GM18508 (cell line): Measurements from ENCODE around the gene C13orf46.

Experiments used
- ATAC-seq: cut with Tn5 transposase; IDR thresholded peaks from one replicate; pipeline ENCODE4 v1.9.1; 2021; ENCODE audit warnings: moderate number of reproducible peaks; ENCODE audit not compliant: insufficient read depth, unreplicated experiment

Gene C13orf46

DNA sequence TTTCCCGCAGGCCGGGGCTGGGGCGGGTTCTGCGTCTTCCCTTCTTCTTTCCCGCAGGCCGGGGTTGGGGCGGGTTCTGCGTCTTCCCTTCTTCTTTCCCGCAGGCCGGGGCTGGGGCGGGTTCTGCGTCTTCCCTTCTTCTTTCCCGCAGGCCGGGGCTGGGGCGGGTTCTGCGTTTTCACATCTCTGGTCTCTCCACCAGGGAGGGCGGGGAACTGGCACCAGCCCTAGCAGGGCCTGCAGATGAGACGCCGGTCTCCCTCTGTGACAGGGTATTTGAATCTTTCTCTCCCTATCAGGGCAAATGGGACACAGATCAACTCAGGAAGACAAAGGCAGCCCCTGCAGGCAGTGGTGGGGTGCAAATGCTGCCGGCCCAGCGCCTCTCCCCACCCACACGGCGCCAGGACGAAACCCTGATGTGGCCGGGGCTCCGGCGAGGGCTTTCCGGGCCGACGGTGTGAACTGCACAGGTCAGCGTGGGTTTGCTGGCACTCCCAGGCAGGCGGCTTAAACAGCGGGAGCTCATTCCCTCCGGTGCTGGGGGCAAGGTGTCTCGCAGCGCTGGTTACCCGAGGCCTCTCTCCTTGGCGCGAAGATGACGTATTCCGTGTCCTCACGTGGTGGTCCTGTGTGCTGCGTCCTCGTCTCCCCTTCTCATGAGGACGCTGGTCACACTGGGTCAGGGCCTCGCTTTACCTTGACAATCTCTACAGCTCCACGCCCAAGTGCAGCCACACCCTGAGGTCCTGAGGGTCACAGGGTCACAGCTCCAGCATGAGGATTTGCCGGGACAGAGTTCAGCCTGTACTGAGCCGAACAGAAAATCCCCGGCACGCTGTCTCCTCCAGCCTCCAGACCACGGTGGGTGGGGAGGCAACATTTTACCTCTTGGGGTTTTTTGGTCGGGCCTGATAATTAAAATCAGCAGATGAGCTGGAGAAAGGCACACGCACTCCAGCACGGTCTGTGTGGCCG lies 717 bp upstream of the C13orf46 start:
- ATAC-seq: no peak

DNA sequence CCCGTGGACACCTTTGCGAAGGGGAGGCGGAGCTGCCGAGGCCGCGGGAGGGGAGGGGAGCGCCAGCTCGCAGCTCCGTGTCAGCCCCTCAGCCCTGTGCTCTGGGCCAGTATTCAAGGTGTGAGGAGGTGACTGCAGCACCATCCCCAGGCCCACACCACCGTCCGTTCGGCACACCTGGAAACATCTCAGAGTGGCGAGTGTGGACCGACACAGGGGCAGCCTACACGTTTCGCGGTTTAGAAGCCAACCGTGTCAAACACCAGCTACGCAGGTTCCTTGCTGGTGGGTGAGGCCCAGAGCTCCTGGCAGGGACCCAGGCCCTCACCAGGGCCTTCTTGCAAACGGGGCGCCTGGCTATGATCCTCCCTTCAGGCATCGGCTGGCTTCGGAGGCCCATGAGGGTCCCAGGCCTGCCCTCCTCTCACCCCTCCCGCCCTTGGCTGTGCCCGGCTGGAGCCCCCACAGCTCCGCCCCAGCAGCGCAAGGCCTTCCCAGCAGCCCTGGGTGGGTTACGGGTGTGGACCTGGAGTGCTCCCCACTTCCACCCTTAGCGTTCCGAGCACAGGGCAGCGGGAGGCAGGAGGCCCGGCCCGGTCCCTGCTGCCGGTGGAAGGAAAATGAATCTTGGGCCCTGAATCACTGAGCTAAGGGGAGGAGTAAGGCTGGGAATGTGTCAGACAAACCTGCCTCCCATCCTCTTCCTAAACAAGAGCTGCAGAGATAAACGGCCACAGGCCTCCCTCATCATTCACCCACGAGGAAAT lies 1.2 kb downstream of the C13orf46 start:
- no peak for ATAC-seq

DNA sequence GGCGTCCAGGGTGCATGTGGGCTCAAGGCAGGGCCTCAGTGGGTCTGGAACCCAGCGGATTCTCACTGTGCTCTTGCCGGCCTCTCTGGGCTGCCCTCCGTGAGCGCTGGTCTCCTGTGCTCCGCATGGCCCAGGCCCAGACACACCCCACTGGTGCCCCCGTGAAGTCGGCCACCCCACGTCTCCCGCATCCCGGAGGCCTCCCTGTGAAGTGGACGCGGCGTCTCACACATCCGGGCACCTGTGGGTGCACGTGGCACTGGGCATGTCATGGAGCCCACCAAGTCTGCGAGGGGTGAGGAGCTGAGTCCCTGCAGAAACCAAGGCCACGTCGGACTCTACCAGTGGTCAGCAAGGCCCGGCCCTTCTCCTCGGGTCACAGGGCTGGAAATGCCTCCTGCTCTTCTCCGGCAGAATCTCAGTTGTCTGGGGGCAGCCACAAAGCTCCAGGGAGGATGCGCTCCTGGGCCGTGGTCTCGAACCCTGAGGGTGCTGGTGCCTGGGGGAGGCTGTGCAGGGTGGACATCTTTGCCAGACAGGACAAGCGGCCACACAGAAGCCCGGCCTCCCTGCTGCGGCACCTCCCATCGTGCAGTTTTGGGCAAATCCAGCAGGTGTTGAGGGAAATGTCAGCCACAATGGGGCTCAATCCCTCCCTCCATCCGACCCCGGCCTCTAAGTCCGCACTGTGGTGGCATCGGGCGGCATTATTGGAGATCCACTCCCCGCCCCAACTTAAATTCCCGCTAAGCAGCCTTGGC lies 2.2 kb downstream of the C13orf46 start:
- ATAC-seq: no peak

DNA sequence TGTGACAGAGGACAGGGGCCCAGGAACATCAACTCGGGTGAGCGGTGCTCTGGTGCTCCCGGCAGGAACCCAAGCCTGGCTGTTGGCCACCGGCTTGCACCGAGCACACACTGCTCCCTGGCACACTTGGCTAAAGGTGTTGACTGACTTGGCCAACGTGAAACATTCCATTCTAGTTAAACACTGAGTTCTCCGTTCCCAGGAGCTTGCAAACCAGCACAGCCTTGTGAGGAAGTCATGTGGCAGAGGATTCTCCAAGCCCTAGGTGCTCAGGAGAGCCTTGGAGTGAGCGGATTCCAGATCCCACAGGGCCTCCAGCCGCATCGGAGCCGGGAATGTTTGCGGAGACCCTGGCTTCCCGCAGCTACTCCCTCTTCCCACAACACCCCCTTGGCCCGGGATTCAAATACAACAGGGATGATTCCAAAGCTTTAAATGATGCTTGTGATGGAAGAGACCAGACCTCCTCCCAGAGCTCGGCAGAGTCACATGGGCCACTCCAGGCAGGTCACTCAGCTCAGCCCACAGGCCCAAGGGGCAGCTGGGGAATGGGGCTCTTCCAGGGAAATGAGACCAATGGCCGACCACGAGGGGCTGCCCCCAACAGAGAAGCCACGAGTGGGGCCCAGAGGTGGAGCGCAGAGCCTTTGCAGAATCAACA lies 2.9 kb downstream of the C13orf46 start:
- no peak for ATAC-seq

GRCh38 chr13:113969973-113970611 lies 3.8 kb downstream of the C13orf46 start:
- no peak for ATAC-seq

- ATAC-seq: no peak
Measured at GRCh38 chr13:113969311-113969972, 4.4 kb downstream of the C13orf46 start.

- no peak for ATAC-seq
Measured at GRCh38 chr13:113968463-113969310, 5.2 kb downstream of the C13orf46 start.

DNA sequence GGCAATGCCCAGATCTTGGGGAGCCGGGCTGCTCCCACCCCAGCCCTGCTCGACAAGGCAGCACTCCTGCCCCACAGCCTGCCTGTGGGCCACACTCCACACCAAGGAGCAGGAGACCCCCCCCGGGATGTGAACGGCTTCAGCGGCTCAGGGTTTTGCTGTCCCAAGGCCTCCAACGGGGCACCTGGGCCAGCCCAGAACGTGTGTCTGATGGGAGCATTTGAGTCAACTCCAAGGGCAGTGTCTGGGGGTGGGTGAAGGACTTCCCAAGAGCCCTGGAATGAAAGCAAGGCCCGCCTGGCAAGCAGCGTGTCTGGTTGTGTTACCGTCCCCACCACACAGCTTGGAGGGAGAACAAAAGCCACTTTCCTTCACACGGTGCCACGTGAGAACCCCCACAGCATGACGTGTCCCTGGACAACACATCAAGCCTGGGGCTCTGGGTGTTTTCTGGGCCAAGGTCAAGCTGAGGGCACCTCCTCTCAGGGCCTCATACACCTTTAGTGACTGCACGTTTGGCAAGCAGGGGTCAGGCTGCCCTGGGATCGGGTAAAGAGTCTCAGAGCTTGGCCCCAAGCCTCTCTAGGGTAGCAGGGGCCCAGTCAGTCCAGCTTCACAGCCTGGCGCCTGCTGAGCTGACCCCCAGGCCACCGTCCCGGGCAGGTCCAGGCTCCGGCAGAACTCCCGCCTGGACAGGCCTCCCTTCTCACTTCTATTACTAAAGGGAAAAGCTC lies 6.0 kb downstream of the C13orf46 start:
- ATAC-seq: no peak

DNA sequence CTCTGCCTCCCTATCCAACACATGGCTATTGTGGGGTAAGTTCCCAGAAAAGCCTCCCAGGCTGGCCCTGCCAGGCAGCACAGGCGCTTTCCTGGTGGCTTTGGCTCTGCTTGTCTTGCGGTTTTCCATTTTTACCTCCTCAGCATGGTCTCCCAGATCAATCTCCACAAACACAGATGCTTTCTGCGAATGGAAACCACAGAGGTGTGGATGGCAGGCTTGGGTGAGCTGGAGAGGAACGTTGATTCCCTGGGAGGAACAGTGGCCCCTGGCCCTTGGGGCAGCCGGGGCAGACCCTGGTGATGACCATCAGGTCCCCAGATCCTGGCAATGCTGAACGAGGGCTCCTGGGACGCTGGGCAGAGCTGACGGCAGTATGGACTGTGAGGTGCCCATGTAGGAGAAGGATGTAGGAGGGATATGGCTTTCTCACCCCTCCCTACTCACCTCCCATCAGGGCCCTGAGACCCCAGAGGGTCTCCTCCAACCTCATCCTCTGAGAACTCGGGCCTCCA lies 6.6 kb downstream of the C13orf46 start:
- no peak for ATAC-seq

DNA sequence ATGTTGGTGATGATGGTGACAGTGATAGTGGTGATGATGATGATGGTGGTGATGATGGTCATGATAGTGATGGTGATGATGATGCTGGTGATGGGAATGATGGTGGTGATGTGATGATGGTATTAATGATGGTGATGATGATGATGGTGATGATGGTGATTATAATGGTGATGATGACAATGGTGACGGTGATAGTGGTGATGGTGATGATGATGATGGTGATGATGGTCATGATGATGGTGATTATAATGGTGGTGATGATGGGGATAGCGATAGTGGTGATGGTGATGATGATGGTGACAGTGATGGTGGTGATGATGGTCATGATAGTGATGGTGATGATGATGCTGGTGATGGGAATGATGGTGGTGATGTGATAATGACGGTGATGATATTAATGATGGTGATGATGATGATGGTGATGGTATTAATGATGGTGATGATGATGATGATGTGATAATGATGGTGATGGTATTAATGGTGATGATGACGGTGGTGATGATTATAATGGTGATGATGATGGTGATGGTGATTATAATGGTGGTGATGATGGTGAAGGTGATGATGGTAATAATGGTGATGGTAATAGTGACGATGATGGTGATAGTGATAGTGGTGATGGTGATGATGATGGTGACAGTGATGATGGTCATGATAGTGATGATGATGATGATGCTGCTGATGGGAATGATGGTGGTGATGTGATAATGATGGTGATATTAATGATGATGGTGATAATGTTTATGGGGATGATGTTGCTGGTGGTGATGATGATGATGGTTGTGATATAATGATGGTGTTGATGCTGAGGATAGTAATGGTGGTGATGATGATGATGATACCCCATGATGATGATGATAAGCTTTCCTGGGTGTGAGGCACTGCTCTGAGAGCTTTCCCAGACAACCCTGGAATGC lies 7.7 kb downstream of the C13orf46 start:
- no peak for ATAC-seq

- no peak for ATAC-seq
Measured at GRCh38 chr13:113965383-113965874, 8.4 kb downstream of the C13orf46 start.

- ATAC-seq: no peak
Measured at GRCh38 chr13:113964251-113964995, 9.5 kb downstream of the C13orf46 start.

DNA sequence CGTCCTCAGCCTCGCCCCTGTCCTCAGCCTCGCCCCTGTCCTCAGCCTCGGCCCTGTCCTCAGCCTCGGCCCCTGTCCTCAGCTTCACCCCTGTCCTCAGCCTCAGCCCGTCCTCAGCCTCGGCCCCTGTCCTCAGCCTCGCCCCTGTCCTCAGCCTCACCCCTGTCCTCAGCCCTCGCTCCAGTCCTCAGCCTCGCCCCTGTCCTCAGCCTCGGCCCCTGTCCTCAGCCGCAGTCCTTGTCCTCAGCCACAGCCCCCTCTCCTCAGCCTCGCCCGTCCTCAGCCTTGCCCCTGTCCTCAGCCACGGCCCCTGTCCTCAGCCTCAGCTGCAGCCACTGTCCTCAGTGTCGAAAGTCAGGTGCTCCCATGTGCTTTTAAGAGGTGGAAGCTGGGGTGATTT lies 10.5 kb downstream of the C13orf46 start:
- ATAC-seq: no peak

DNA sequence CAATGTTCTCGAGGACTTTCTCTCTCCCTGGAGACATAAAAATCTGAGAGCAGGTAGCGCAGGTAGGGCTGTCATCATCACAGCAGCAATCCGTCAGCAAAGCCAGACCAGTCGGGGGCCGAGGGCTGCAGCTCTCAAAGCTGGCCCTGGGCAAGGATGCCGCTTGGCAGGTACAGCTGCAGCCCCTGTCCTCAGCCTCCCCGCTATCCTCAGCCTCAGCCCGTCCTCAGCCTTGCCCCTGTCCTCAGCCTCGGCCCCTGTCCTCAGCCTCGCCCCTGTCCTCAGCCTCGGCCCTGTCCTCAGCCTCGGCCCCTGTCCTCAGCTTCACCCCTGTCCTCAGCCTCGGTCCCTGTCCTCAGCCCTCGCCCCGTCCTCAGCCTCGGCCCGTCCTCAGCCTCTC lies 10.9 kb downstream of the C13orf46 start:
- ATAC-seq: no peak

DNA sequence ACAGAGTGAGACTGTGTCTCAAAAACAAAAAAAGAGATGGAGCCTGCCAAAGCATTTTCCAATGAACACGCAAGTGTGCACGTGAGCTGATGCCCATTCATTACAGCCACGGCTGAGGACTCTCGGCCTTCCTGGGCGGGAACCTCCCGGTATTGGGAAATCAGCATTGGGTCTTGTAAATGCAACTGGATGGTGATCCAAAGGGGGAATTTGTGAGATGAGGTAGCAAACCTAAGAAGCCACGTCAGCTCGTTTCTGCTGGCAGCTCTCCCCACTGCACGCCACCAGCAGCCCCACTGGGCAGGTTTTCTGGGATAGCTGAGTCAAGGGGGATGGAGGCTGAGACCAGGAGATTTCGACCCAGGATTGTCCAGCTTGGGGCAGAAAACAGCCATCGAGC lies 11.5 kb downstream of the C13orf46 start:
- ATAC-seq: no peak
